ENCODE results near the gene TMUB1.

The TMUB1 gene

DNA sequence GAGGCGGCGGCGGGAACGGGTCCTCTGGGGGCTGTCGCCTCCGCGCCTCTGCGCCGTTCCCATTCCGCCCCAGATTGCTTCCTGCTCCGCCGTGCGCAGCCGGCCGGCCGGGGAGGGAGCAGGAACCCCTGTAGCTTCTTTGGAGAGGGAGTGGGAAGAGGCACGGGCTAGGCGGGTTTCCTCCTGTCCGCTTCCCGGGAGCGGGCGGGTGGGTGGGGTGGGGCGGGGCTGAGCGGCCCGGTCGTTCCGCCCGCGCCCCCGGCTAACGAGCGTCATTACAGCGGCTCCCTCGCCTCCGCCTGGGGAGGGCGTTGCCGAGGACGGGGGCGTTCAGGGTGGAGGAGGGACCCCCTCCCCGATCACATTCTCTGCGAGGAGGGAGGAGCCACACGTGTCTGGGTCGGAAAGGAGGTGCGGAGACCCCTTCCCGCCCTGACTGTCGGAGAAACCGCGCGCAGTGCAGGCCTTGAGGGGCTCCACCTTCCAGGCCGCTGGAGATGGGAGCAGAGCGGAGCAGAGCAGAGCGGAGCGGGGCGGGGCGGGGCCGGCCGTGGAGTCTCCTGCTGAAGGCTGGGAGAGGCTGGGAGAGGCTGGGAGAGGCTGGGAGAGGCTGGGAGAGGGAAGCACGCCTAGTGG, 42.7 kb upstream of the TMUB1 start:
- no peak overlapping the region for H3K9ac ChIP-seq (ENCODE audit: low read length)
- H2AFZ ChIP-seq (ENCODE audit: low read length), result no peak overlapping the region
- H3F3A ChIP-seq (ENCODE audit: insufficient read depth, low read length), result no peaks in the 10 kb centered on the region
- H4K20me1 ChIP-seq (ENCODE audit: insufficient read depth, low read length), result no peaks in the 10 kb centered on the region
- H3K27ac ChIP-seq (ENCODE audit: low read length), result no peak overlapping the region
- H3K9me2 ChIP-seq (replicated peaks; ENCODE audit: insufficient read depth, low read length), result no peaks in the 10 kb centered on the region
- no peaks in the 10 kb centered on the region for H3K79me2 ChIP-seq (ENCODE audit: low read length)
- DNase-seq, result no peak
- no peak overlapping the region for H3K4me2 ChIP-seq (ENCODE audit: low read depth, low read length)
- H3K4me3 ChIP-seq (ENCODE audit: low read length), result no peak overlapping the region
- H3K4me1 ChIP-seq (ENCODE audit: low read length), result no peaks in the 10 kb centered on the region
- H3K36me3 ChIP-seq (replicated peaks; ENCODE audit: insufficient read depth, low read length), result no peaks in the 10 kb centered on the region
- TF ChIP-seq, protein P1, sequence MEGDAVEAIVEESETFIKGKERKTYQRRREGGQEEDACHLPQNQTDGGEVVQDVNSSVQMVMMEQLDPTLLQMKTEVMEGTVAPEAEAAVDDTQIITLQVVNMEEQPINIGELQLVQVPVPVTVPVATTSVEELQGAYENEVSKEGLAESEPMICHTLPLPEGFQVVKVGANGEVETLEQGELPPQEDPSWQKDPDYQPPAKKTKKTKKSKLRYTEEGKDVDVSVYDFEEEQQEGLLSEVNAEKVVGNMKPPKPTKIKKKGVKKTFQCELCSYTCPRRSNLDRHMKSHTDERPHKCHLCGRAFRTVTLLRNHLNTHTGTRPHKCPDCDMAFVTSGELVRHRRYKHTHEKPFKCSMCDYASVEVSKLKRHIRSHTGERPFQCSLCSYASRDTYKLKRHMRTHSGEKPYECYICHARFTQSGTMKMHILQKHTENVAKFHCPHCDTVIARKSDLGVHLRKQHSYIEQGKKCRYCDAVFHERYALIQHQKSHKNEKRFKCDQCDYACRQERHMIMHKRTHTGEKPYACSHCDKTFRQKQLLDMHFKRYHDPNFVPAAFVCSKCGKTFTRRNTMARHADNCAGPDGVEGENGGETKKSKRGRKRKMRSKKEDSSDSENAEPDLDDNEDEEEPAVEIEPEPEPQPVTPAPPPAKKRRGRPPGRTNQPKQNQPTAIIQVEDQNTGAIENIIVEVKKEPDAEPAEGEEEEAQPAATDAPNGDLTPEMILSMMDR (IDR thresholded peaks at IDR 0.05; ENCODE audit: low read length), result no peak
- TF ChIP-seq EZH2 (optimal IDR thresholded peaks at IDR 0.05; ENCODE audit: low read depth, low read length) (no peak), EZH2phosphoT487 (IDR thresholded peaks at IDR 0.05; ENCODE audit: low read length) (no peak)
- no peaks in the 10 kb centered on the region for H3K9me3 ChIP-seq (replicated peaks; ENCODE audit: insufficient read depth, low read length)
- no peaks in the 10 kb centered on the region for H3K27me3 ChIP-seq (replicated peaks; ENCODE audit: insufficient read depth, low read length)

DNA sequence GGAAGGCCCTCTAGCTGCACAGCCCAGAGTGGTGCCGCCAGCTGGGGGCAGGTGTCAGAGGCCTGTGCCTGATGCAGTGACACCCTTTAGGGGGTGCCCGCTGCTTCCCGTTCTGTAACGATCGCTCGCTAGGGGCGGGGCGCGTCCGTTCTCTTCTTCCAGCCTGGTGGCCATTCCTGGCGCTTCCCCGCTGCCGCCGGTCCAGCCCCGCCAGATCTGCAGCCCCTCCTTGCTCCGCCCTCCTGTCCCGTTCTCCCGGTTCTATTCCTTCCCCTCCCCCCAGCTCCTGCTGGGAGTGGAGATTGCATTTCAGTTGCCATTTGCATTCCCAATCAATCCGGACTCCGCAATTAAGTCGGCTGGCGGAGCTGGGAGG, 42.2 kb upstream of the TMUB1 start:
- TF ChIP-seq EZH2phosphoT487 (IDR thresholded peaks at IDR 0.05; ENCODE audit: low read length) (no peak), EZH2 (optimal IDR thresholded peaks at IDR 0.05; ENCODE audit: low read depth, low read length) (no peak)
- TF ChIP-seq, protein P1 (IDR thresholded peaks at IDR 0.05; ENCODE audit: low read length), result no peak
- Histone ChIP-seq H3K79me2 (ENCODE audit: low read length) (no peaks in the 10 kb centered on the region), H3K27ac (ENCODE audit: low read length) (no peak overlapping the region)

DNA sequence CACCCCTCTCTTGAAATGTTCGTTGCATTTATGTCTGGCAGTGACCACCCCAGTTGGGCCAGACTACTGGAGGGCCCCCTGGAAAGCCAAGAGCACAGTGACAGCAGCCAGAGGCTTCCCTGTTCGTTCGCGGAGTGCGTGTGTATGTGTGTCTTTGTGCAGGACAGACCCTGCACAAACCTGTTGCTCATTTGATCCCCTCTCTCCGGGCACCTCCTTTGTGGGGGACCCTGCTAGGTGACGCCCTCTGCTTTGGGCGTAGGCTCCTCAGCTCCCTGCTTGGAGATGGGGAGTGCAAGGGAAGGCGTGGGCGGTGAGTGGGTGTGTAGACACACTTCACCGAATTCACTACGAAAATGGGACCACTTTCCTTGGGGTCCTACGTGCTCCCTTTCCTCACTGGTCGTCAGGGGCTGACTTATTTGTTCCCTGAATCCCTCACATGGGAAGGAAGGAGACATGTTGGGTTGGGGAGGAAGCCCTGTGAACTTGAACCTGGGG, 41.7 kb upstream of the TMUB1 start:
- DNase-seq, result no peak
- Histone ChIP-seq H3K4me1 (ENCODE audit: low read length) (no peaks in the 10 kb centered on the region), H3K4me2 (ENCODE audit: low read depth, low read length) (no peak overlapping the region), H3K9ac (ENCODE audit: low read length) (no peak overlapping the region), H3K79me2 (ENCODE audit: low read length) (no peaks in the 10 kb centered on the region), H3F3A (ENCODE audit: insufficient read depth, low read length) (no peaks in the 10 kb centered on the region), H4K20me1 (ENCODE audit: insufficient read depth, low read length) (no peaks in the 10 kb centered on the region), H3K27me3 (replicated peaks; ENCODE audit: insufficient read depth, low read length) (no peaks in the 10 kb centered on the region), H3K4me3 (ENCODE audit: low read length) (no peak overlapping the region), H3K36me3 (replicated peaks; ENCODE audit: insufficient read depth, low read length) (no peaks in the 10 kb centered on the region), H3K27ac (ENCODE audit: low read length) (no peak overlapping the region), H3K9me2 (replicated peaks; ENCODE audit: insufficient read depth, low read length) (no peaks in the 10 kb centered on the region), H3K9me3 (replicated peaks; ENCODE audit: insufficient read depth, low read length) (no peaks in the 10 kb centered on the region), H2AFZ (ENCODE audit: low read length) (no peak overlapping the region)
- TF ChIP-seq EZH2phosphoT487 (IDR thresholded peaks at IDR 0.05; ENCODE audit: low read length) (no peak), EZH2 (optimal IDR thresholded peaks at IDR 0.05; ENCODE audit: low read depth, low read length) (no peak)
- TF ChIP-seq, protein P1 (IDR thresholded peaks at IDR 0.05; ENCODE audit: low read length), result no peak

More for the DNA sequence above, 42.2 kb upstream of the TMUB1 start:
- Histone ChIP-seq H3F3A (ENCODE audit: insufficient read depth, low read length) (no peaks in the 10 kb centered on the region), H3K27me3 (replicated peaks; ENCODE audit: insufficient read depth, low read length) (no peaks in the 10 kb centered on the region), H3K4me2 (ENCODE audit: low read depth, low read length) (no peak overlapping the region), H3K9ac (ENCODE audit: low read length) (no peak overlapping the region), H3K9me2 (replicated peaks; ENCODE audit: insufficient read depth, low read length) (no peaks in the 10 kb centered on the region), H3K9me3 (replicated peaks; ENCODE audit: insufficient read depth, low read length) (no peaks in the 10 kb centered on the region), H3K4me1 (ENCODE audit: low read length) (no peaks in the 10 kb centered on the region), H3K4me3 (ENCODE audit: low read length) (no peak overlapping the region), H3K36me3 (replicated peaks; ENCODE audit: insufficient read depth, low read length) (no peaks in the 10 kb centered on the region), H2AFZ (ENCODE audit: low read length) (no peak overlapping the region), H4K20me1 (ENCODE audit: insufficient read depth, low read length) (no peaks in the 10 kb centered on the region)
- DNase-seq, result no peak

Measured in MM.1S (cell line).